ENCODE data around the gene CCDC34.

- no peak for TF ChIP-seq POLR2A (IDR thresholded peaks at IDR 0.05; ENCODE audit: low read length)
- TF ChIP-seq GATA1 (IDR thresholded peaks at IDR 0.05; ENCODE audit: low read depth, low read length) = no peak
Measured at GRCh38 chr11:27297616-27298015, 65.4 kb downstream of the CCDC34 start.

Measured in erythroblast (primary cell).